ENCODE results near the gene HDLBP. TPM values are rescaled to one million over a fixed set of nuclear protein-coding genes. Genes with fewer than 3 reads are reported as not detected.

Gene HDLBP, protein sequence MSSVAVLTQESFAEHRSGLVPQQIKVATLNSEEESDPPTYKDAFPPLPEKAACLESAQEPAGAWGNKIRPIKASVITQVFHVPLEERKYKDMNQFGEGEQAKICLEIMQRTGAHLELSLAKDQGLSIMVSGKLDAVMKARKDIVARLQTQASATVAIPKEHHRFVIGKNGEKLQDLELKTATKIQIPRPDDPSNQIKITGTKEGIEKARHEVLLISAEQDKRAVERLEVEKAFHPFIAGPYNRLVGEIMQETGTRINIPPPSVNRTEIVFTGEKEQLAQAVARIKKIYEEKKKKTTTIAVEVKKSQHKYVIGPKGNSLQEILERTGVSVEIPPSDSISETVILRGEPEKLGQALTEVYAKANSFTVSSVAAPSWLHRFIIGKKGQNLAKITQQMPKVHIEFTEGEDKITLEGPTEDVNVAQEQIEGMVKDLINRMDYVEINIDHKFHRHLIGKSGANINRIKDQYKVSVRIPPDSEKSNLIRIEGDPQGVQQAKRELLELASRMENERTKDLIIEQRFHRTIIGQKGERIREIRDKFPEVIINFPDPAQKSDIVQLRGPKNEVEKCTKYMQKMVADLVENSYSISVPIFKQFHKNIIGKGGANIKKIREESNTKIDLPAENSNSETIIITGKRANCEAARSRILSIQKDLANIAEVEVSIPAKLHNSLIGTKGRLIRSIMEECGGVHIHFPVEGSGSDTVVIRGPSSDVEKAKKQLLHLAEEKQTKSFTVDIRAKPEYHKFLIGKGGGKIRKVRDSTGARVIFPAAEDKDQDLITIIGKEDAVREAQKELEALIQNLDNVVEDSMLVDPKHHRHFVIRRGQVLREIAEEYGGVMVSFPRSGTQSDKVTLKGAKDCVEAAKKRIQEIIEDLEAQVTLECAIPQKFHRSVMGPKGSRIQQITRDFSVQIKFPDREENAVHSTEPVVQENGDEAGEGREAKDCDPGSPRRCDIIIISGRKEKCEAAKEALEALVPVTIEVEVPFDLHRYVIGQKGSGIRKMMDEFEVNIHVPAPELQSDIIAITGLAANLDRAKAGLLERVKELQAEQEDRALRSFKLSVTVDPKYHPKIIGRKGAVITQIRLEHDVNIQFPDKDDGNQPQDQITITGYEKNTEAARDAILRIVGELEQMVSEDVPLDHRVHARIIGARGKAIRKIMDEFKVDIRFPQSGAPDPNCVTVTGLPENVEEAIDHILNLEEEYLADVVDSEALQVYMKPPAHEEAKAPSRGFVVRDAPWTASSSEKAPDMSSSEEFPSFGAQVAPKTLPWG (N-terminal part only)
- 100 to 1,000 TPM; 733 to 996 (median 775) TPM for total RNA-seq
- polyA plus RNA-seq = 100 to 1,000 TPM; 273 to 346 TPM

DNA sequence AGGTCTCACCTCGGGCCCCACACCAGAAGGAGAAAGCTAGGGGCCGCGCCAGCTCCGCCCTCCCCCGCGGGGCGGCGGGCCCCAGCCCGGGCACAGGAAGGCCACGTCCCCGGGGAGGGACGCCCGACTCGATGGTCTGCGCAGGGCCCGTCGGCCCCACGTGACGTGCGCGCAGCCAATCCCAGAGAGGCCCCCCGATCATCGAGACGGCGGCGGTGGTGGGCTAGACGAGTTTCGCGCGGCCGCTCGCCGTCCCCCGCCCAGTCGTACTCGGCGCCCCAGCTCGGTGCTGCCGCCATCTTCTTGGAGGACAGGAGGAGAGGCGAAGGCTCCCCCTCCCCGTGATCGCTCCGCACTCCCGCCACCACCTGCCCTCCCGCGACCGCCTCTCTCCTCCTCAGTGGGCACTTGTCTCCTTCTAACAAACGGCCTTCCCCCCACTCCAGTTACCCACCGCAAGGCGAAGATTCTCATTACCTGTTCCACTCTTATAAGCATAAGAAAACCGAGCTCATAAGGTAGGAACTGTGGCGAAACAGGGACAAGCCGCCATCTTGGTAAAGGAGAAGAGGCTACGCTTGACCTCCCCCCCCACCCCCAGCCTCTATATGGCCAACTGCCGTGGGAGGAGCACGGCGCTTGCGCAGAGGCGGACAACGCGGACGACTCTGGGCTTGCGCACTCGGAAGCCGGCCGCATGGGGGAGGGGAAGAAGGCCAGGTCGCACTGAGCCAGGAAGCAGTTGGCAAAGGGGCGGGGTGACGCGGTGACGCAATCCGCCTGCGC lies at the start of gene HDLBP:
Gene HDLBP, minus strand, starts transcription at position 580 of the 786 bp plus-strand sequence. CDS start 48,803 bp downstream, outside the sequence.
- TF ChIP-seq CTCF (IDR thresholded peaks at IDR 0.05) = no peak
- Histone ChIP-seq H3K36me3 (no peaks in the 10 kb centered on the region), H3K4me1 (peaks cover 0 to 44% (median 16%) of the 10 kb centered on the region in 3 donors), H3K27ac (peak within 1 kb of the TSS; percentile 96 to 99 (median 98)), H3K27me3 (no peaks in the 10 kb centered on the region), H3K4me3 (peak within 1 kb of the TSS; percentile 74 to 95 (median 82)), H3K9me3 (no peaks in the 10 kb centered on the region)
- intact Hi-C loops (cut with DNase I) = no loop called here
- FAIRE-seq = no peak
- peak; percentile 81 to 91 (median 83) for ATAC-seq
- DNase-seq = peak; percentile 99 to 100 (median 100)
- WGBS, 2 donors = 1% methylated on average over 54 to 73 of the region's 73 CpGs

GRCh38 chr2:241364781-241365180 lies 49.3 kb upstream of the HDLBP start:
- ATAC-seq (peak; percentile 46 to 88 (median 80)), FAIRE-seq (no peak), DNase-seq (peak in 1 of 6 donors; percentile 54)
- peaks cover 15 to 28% (median 24%) of the 10 kb centered on the region in 3 donors for H3K4me1 ChIP-seq
- no peak for TF ChIP-seq CTCF (IDR thresholded peaks at IDR 0.05)
- H3K36me3 ChIP-seq = no peaks in the 10 kb centered on the region
- H3K27me3 ChIP-seq = no peaks in the 10 kb centered on the region
- intact Hi-C loops (cut with DNase I) = no loop called here
- peak overlapping the region in 2 of 4 donors; percentile 10 to 29 for H3K27ac ChIP-seq
- H3K4me3 ChIP-seq = no peak overlapping the region
- H3K9me3 ChIP-seq = no peaks in the 10 kb centered on the region
- 11 to 18% methylated on average over 2 of the region's 2 CpGs for whole genome bisulfite sequencing, 2 donors

DNA sequence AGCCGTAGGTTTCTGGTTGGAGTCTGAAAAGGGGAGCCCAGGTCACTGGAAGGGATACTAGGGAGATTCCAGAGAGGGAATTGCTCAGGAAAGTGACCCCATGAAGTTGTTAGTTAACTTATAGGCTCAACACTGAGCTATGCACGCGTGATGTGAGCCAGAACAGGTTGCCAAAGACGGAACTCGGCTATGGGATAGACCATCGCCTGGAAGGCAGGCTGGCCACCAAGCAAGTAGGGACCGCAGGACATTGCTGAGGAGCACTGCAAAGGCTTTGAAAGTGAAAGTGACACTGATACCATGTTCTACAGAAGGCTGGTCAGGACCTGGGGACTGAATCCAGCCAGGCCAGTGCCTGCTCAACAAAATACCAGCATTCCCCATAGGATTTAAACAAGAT lies 48.0 kb upstream of the HDLBP start:
- ATAC-seq = peak; percentile 30 to 80 (median 68)
- DNase-seq = no peak
- H3K4me3 ChIP-seq = no peak overlapping the region
- WGBS, 2 donors = 43 to 61% methylated on average over 7 of the region's 7 CpGs
- no peaks in the 10 kb centered on the region for H3K36me3 ChIP-seq
- H3K4me1 ChIP-seq = peaks cover 16 to 26% (median 23%) of the 10 kb centered on the region in 3 donors
- intact Hi-C loops (cut with DNase I) = no loop called here
- H3K27me3 ChIP-seq = no peaks in the 10 kb centered on the region
- H3K9me3 ChIP-seq = no peaks in the 10 kb centered on the region
- H3K27ac ChIP-seq = peak overlapping the region in 3 of 4 donors; percentile 29 to 53 (median 30)
- FAIRE-seq = no peak
- no peak for TF ChIP-seq CTCF (IDR thresholded peaks at IDR 0.05)

- no peak for FAIRE-seq
- WGBS, 2 donors = 68 to 73% methylated on average over 7 of the region's 7 CpGs
- no peak for TF ChIP-seq CTCF (IDR thresholded peaks at IDR 0.05)
- intact Hi-C loops (cut with DNase I) = loop anchor here in 1 of 3 donors (5.0 kb wide), 1 partner anchor 33 kb away; no protein-coding TSS in a partner anchor
- Histone ChIP-seq H3K36me3 (peaks cover 0 to under 1% (median 0%) of the 10 kb centered on the region in 3 donors), H3K27me3 (no peaks in the 10 kb centered on the region), H3K9me3 (no peaks in the 10 kb centered on the region), H3K4me3 (no peak overlapping the region), H3K27ac (no peak overlapping the region), H3K4me1 (peaks cover 15 to 36% (median 30%) of the 10 kb centered on the region in 3 donors)
- no peak for ATAC-seq
- no peak for DNase-seq
Observed at GRCh38 chr2:241359481-241360045, 44.1 kb upstream of the HDLBP start.

All from pancreas (tissue), 10 donors.